Forelimb muscle (tissue), 1 donor: ENCODE measurements around the gene ZNF805. TPM values are rescaled to one million over a fixed set of nuclear protein-coding genes. Genes with fewer than 3 reads are reported as not detected.
"Not testable (repeated sequence)": the region's sequence is repeated elsewhere in the genome, so short reads cannot be mapped to it uniquely, and the experiment has no call there.

Experiments used
- DNase-seq: peaks from one replicate; pipeline ENCODE4 v3.0.0-alpha.2; 2013; ENCODE audit warnings: low read depth
- polyA plus RNA-seq: library from polyadenylated mRNA; unstranded; fragments of 120-200 nt; gene quantifications from one replicate; pipeline ENCODE4 v1.2.1, GENCODE V29; 2013; ENCODE audit not compliant: insufficient read length

Gene ZNF805
- polyA plus RNA-seq, 1 donor = 5.6 TPM

DNA sequence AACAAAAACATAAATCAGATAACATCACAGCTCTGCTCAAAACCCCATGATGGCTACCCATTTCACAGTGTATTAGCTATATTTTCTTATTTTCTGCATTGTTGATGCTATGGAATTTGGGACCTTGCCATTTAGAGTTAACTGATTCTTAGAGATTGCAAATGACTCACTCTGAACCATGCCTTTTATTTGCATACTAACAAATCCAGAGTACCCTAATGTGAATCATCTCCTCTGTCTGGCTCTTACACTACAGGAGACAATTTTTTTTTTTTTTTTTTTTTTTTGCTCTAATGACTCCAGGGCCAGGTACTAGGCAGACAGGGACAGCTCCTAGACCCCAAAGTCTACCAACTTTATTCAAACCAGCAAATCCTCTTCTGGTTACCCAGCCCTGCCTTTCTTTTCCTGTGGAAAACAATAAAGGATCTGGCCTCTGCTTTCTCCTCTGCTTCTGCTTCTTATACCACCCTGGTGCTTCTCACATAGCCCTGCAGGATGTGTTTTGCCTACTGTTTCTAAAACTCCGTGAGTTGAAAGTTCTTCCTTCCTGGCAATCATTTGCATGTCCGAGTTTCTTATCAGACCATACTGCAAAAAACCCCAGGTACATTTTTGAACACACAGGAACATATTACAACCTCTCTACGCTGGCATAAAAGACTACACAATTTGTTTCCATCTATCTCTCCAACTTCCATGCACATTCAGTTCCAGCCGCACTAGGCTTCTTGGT lies 29.3 kb downstream of the ZNF805 start:
- no peak for DNase-seq

GRCh38 chr19:57271280-57271679 lies 30.8 kb downstream of the ZNF805 start:
- no peak for DNase-seq

DNA sequence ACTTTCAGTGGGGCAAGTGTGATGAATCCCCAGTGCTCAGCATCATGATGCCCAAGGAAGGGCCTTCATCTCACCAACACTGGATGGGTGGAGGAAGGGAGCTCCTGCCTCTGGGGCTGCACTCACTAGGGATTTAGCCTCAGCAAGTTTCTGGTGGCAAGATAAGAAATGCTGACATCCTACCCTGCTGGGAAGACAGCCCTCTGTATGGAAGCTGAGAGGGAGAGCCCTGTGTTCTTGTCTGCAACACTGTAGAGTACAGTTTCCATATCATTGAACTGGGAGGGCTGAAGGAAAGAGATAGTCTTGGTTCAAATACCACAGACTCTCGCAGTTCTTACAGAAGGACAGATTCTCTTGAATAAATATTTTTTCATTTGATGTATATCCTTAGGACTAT lies 32.6 kb downstream of the ZNF805 start:
- DNase-seq = no peak

DNA sequence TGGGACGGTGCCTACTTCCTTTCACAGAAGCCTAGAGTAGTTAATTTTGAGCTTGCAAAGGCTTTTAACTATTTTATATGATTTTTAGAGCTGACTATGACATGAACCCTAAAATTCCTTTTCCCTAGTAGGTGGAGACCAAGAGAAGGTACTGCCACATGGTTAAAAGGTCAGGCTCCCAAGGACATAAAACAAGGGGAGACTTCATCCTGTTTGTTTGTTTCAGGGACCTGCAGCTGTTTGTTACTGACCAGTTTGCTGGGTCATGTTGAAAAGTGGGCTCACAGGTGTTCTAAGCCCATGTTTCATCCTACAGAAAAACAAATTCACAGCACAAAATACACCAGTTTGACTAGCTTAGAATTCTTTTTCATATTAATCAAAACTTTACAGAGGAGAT lies 36.0 kb downstream of the ZNF805 start:
- no peak for DNase-seq

GRCh38 chr19:57278481-57278880 lies 38.0 kb downstream of the ZNF805 start:
- DNase-seq = not testable (repeated sequence)

- peak; percentile 95 for DNase-seq
Measured at GRCh38 chr19:57279418-57280164, 39.2 kb downstream of the ZNF805 start.

DNA sequence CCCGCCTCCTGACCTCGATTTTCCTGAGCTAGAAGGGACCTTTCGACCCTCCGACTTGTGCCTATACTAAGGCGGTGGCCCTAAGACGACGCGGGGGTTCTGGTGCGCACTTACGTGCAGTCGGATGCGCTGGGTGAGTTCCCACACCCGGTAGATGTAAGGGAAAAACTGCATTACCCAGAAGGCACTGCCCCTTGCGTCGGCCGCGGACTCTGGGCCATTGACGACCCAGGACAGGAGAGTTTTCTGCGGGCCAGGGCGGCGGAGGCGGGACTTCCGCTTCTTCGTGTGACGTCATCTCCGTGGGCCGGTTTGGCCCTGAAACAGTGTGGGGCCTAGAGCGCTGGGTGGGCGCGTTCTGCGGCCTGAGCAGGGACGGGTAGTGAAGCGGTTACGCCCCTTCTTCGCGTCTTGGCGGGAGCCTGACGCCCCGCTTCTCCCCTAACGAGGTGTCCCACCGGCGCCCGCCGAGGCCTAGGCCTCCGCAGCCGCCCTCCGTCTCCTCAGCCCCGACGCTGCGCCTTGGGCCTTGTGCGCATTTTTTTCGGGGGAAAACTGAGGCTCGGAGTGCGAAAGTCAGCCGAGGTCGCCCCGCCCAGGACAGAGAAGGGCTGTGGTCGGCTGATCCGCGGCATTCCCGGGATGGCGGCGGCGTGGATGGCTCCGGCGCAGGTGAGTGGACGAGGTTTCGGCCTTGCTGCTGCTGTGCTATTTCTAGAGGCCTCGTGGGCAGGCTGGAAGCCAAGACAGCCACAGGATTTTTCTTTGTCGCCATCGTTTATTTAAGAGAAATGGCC lies 39.9 kb downstream of the ZNF805 start, which contains the start of gene ZNF460:
Gene ZNF460 (plus strand): TSS at position 321 of the 797 bp plus-strand sequence. CDS start 322 bp downstream, at position 643.
- peak; percentile 96 for DNase-seq

DNA sequence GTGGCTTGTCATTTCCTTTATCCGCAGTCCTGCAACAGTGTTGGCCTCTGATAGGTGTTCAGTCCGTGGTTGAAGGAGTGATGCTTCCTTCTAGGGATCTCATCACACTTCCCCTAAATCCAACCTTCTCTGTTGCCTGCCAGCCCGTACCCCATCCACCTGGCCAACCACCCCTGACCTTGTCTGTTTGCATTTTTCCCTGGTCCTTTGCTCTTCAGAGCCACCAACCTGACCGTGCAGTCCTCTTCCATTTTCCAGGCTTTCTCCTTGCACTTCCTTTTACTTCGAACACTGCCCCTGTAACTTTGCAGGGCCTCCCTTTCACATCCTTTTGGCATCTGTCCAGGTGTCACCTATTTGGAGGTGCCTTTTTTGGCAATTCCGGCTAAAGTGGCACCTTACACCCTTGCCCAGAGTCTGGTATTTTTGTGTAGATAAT lies 40.5 kb downstream of the ZNF805 start:
- DNase-seq = no peak

DNA sequence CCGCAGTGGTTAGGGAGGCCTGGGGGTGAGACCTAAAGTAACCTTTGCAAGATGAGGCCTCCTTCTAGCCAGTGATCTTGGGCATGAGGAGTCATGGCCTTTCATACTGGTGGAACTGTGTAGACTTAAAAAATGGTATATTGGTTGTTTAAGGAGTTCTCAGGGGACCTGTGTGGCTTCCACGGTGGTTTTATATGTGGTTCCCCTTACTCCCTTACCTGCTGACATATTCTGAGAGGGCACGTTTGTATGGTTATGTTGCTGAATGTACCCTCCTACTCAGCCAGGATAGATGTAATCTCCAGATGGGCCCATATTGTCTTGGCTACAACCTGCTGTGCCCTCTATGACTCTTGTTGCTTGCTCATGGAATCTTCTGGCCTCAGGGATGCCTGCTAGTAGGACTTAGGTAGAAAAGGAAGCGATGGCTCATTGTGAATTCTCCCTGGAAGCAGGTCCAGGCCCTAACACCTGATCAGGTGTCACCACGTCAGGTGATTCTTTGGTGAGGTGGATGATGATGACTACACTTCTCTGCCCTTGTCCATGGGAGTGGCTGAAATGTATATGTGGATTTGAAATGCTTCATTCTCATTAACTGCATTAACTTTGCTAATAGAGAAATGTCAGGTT lies 41.7 kb downstream of the ZNF805 start:
- DNase-seq = no peak

- no peak for DNase-seq
Measured at GRCh38 chr19:57288373-57288772, 47.9 kb downstream of the ZNF805 start.

- DNase-seq = no peak
Measured at GRCh38 chr19:57290970-57291369, 50.5 kb downstream of the ZNF805 start.

DNA sequence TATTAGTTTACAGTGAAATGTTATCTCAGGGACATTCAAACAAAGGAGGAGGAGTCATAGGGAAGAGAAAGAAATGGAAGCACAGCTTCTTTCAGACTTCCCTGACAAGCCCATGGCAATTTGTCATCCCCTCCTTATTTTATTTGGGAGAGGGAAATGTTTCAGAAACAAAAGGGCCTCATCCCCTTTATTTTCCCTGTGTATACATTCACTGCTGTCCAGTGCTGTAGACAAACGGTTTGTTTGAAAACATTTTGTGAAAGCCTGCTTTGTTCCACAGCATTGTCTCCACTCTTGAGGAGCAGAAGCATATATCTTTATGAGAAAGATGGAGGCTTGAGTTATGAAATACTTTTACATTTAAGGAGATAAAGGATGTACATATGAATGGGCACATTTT lies 52.1 kb downstream of the ZNF805 start:
- no peak for DNase-seq

DNA sequence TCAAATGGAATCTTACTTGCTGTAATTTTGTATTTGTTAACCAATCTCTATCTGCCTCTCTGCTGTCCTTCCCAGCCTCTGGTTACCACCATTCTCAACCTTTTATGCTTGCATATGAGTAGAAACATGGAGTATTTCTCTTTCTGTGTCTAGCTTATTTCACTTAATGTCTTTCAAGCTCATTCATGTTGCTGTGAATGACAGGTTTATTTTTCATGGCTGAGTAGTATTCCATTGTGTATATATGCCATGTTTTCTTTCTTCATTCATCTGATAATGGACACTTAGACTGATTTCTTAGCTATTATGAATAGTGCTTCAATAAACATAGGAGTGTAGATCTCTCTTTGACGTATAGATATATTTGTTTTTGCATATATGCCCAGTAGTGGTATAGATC lies 53.3 kb downstream of the ZNF805 start:
- DNase-seq = no peak

GRCh38 chr19:57302020-57302465 lies 61.6 kb downstream of the ZNF805 start:
- DNase-seq = no peak

DNA sequence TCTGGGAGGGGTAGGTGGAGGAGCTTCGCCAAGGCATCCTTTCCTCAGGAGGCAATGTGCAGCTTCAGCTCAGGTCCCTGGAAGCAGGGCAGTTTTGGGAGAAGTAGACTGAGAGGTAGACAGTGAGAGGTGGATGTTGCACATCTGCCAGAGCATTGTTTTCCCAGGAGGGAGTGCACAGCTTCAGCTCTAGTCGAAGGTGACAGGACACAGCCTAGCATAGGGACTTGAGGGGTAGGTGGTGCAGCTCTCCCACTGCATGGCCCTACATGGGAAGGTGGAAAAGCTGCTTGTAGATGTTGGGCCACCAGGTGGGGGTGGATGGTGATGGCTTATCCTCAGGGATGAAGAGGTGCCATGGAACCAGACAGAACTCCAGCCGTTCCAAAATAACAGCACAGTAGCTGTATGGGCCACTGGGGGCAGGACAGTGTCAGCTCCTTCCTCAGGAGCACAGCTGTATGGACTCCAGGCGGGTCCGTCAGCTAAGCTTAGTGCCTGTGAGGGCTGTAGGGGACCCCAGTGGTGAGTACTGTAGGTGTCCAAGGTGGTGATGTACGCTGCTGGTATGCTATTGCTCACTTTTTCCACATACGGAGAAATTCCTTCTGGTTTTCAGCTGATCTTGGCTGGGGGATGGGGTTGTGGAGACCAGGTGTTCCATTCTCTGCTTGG lies 62.4 kb downstream of the ZNF805 start:
- DNase-seq = no peak

Other genes with a start within 250 kb of the ZNF805 start
- not detected for gene USP29, start 120.6 kb upstream of the ZNF805 start, polyA plus RNA-seq
- not detected for gene ZIM3, start 95.4 kb upstream of the ZNF805 start, polyA plus RNA-seq
- not detected for gene DUXA, start 73.1 kb upstream of the ZNF805 start, polyA plus RNA-seq
- gene ZNF264, start 49.1 kb upstream of the ZNF805 start, polyA plus RNA-seq = 10.4 TPM
- 1.1 TPM for gene AURKC, start 9.6 kb upstream of the ZNF805 start, polyA plus RNA-seq
- 3.9 TPM for gene ZNF460, start 39.9 kb downstream of the ZNF805 start, polyA plus RNA-seq
- 5.5 TPM for gene ZNF543, start 79.8 kb downstream of the ZNF805 start, polyA plus RNA-seq
- 8.9 TPM for gene ZNF304, start 110.6 kb downstream of the ZNF805 start, polyA plus RNA-seq
- 15.2 TPM for gene TRAPPC2B, start 122.9 kb downstream of the ZNF805 start, polyA plus RNA-seq
- 4.2 TPM for gene ZNF547, start 122.9 kb downstream of the ZNF805 start, polyA plus RNA-seq
- gene ZNF548, start 149.2 kb downstream of the ZNF805 start, polyA plus RNA-seq = 20.9 TPM
- 7.9 TPM for gene ZNF17, start 170.5 kb downstream of the ZNF805 start, polyA plus RNA-seq
- 6.6 TPM for gene ZNF749, start 194.7 kb downstream of the ZNF805 start, polyA plus RNA-seq
- 2.0 TPM for gene VN1R1, start 216.5 kb downstream of the ZNF805 start, polyA plus RNA-seq
- 9.3 TPM for gene ZNF772, start 236.9 kb downstream of the ZNF805 start, polyA plus RNA-seq
- 10.6 TPM for gene ZNF419, start 247.1 kb downstream of the ZNF805 start, polyA plus RNA-seq